Kidney (tissue), 14 donors: ENCODE data around the gene PPFIA2. TPM values are rescaled to one million over a fixed set of nuclear protein-coding genes. Genes with fewer than 3 reads are reported as not detected.

ENCODE experiments used
- DNase-seq, 5 donors: peaks; one replicate each; pipeline ENCODE4 v3.0.0-alpha.2; 2013 to 2020
- FAIRE-seq: peaks from 2 replicates; lab custom pipeline; 2012; peaks lifted over from hg19 to GRCh38; lab: Jason Lieb, UNC
- H3K27ac ChIP-seq, 2 donors: one replicate each; pipeline ENCODE4 v1.7.0; 2013; ENCODE audit warnings: low read depth in 2 of 2, low read length in 2 of 2, inconsistent platforms in 1 of 2
- H3K27me3 ChIP-seq: one replicate; pipeline ENCODE4 v1.7.1; 2013; ENCODE audit warnings: low read length, inconsistent platforms; ENCODE audit not compliant: control insufficient read depth, insufficient read depth
- H3K36me3 ChIP-seq, 3 donors: one replicate each; pipeline versions ENCODE4 v1.7.0 to v1.7.1; 2013; ENCODE audit warnings: low read length in 3 of 3, control low read depth in 1 of 3, inconsistent platforms in 1 of 3; ENCODE audit not compliant: insufficient read depth in 3 of 3, control insufficient read depth in 2 of 3
- H3K4me1 ChIP-seq, 3 donors: one replicate each; pipeline versions ENCODE4 v1.7.0 to v1.7.1; 2013; ENCODE audit warnings: low read length in 3 of 3, inconsistent platforms in 1 of 3, low read depth in 1 of 3; ENCODE audit not compliant: control insufficient read depth in 2 of 3, insufficient read depth in 2 of 3
- H3K4me3 ChIP-seq, 3 donors: one replicate each; pipeline versions ENCODE4 v1.7.0 to v1.8.1; 2013; ENCODE audit warnings: low read length in 3 of 3, control low read depth in 1 of 3, inconsistent platforms in 1 of 3
- H3K9ac ChIP-seq, 3 donors: one replicate each; pipeline versions ENCODE4 v1.7.0 to v1.7.1; 2013; ENCODE audit warnings: low read length in 3 of 3, control low read depth in 1 of 3, inconsistent platforms in 1 of 3
- H3K9me3 ChIP-seq, 3 donors: one replicate each; pipeline versions ENCODE4 v1.7.0 to v1.7.1; 2013; ENCODE audit warnings: low read length in 3 of 3, control low read depth in 1 of 3, inconsistent platforms in 1 of 3; ENCODE audit not compliant: control insufficient read depth in 2 of 3, insufficient read depth in 1 of 3
- CTCF ChIP-seq: IDR thresholded peaks from 3 replicates; pipeline ENCODE4 v1.5.1; 2012; ENCODE audit warnings: mild to moderate bottlenecking, moderate library complexity, borderline replicate concordance; ENCODE audit not compliant: insufficient read depth; ENCODE audit errors: extremely low read depth
- intact Hi-C: fragments of 100-400 bp; cut with DNase I; formaldehyde crosslinking; loops from one replicate; pipeline ENCODE4 v1.11.1; 2022
- polyA plus RNA-seq: library from polyadenylated mRNA; stranded (reverse); fragments of 350-450 nt; fragmentation: Illumina TruSeq; extraction: RNeasy Lipid Tissue Mini Kit (QIAGEN cat#74804); gene quantifications from one replicate; pipeline ENCODE4 v1.2.3, GENCODE V29; 2014; ENCODE audit warnings: low read depth, low replicate concordance; ENCODE audit not compliant: insufficient read depth
- total RNA-seq: library from RNA; stranded (reverse); fragmentation: NEBNext Ultra II Directional; extraction: Animal tissue kit (Norgen Biotek cat#: 25700); gene quantifications from one replicate; pipeline ENCODE4 v1.2.1, GENCODE V29; 2021
- donor health status: control.
- donor health status: control.
- donor health status: control.
- donor health status: control.
- donor health status: control.
- donor health status: DM: yes; HTN: yes; CAD: no.
- donor health status: Normal renal cell carcinoma (clear cell type).

PPFIA2 gene
- total and polyA plus RNA-seq, 2 donors from 2014 or later = 2.8 to 9.4 TPM

- no peak for FAIRE-seq
- H3K36me3 ChIP-seq = no peaks in the 10 kb centered on the region
- H3K27me3 ChIP-seq = no peaks in the 10 kb centered on the region
- H3K9ac ChIP-seq = no peak overlapping the region
- intact Hi-C loops = no loop called here
- H3K4me3 ChIP-seq = no peak overlapping the region
- H3K9me3 ChIP-seq = no peaks in the 10 kb centered on the region
- TF ChIP-seq CTCF = no peak
- no peaks in the 10 kb centered on the region for H3K4me1 ChIP-seq
- no peak for DNase-seq
- H3K27ac ChIP-seq = no peak overlapping the region
Measured at GRCh38 chr12:81727391-81727790, 31.8 kb downstream of the PPFIA2 start.

- TF ChIP-seq CTCF = no peak
- H3K9ac ChIP-seq = no peak overlapping the region
- no peaks in the 10 kb centered on the region for H3K27me3 ChIP-seq
- no peaks in the 10 kb centered on the region for H3K36me3 ChIP-seq
- H3K4me1 ChIP-seq = no peaks in the 10 kb centered on the region
- no peak overlapping the region for H3K27ac ChIP-seq
- no peaks in the 10 kb centered on the region for H3K9me3 ChIP-seq
- no peak overlapping the region for H3K4me3 ChIP-seq
- DNase-seq (no peak), FAIRE-seq (no peak)
- intact Hi-C loops = no loop called here
Measured at GRCh38 chr12:81726634-81727033, 32.5 kb downstream of the PPFIA2 start.

GRCh38 chr12:81723361-81723760 is 35.8 kb downstream of the PPFIA2 start:
- no peaks in the 10 kb centered on the region for H3K36me3 ChIP-seq
- intact Hi-C loops = no loop called here
- H3K4me1 ChIP-seq = no peaks in the 10 kb centered on the region
- H3K9me3 ChIP-seq = no peaks in the 10 kb centered on the region
- DNase-seq = no peak
- no peaks in the 10 kb centered on the region for H3K27me3 ChIP-seq
- H3K9ac ChIP-seq = no peak overlapping the region
- FAIRE-seq = no peak
- no peak overlapping the region for H3K4me3 ChIP-seq
- TF ChIP-seq CTCF = no peak
- H3K27ac ChIP-seq = no peak overlapping the region

- TF ChIP-seq CTCF = no peak
- intact Hi-C loops = no loop called here
Measured at GRCh38 chr12:81722004-81722403, 37.1 kb downstream of the PPFIA2 start.

More at GRCh38 chr12:81722004-81722403, 37.1 kb downstream of the PPFIA2 start:
- Histone ChIP-seq H3K4me1 (no peaks in the 10 kb centered on the region), H3K36me3 (no peaks in the 10 kb centered on the region), H3K9me3 (no peaks in the 10 kb centered on the region), H3K27ac (no peak overlapping the region), H3K27me3 (no peaks in the 10 kb centered on the region), H3K9ac (no peak overlapping the region), H3K4me3 (no peak overlapping the region)
- DNase-seq (no peak), FAIRE-seq (no peak)
